Measurements from ENCODE around the gene C1QA.
"Not testable (repeated sequence)": the region's sequence is repeated elsewhere in the genome, so short reads cannot be mapped to it uniquely, and the experiment has no call there.

The C1QA gene

GRCh38 chr1:22671999-22672398 lies 35.6 kb downstream of the C1QA start:
- no peak for DNase-seq (ENCODE audit: low read depth in 1 of 2, low spot score in 1 of 2)

GRCh38 chr1:22673486-22674409 lies 37.3 kb downstream of the C1QA start:
- no peak for DNase-seq (ENCODE audit: low read depth in 1 of 2, low spot score in 1 of 2)

DNA sequence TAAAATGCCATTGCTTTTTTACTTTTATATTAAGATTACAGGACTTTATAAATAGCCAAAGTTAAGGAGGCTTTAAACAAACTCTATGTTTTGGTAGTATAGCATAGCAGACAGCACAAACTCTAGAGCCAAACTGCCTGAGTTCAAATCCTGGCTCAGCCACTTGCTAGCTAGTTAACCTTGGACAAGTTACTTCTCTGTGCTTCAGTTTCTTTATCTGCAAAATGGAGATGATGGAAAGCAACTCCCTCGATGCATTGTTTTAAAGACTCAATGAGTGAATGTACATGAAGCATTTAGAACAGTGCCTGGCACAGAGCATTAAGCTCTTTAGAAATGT lies 38.0 kb downstream of the C1QA start:
- DNase-seq (ENCODE audit: low read depth in 1 of 2, low spot score in 1 of 2) = no peak

- DNase-seq (ENCODE audit: low read depth in 1 of 2, low spot score in 1 of 2) = not testable (repeated sequence)
These were observed 39.7 kb downstream of the C1QA start for GRCh38 chr1:22676151-22676550.

DNA sequence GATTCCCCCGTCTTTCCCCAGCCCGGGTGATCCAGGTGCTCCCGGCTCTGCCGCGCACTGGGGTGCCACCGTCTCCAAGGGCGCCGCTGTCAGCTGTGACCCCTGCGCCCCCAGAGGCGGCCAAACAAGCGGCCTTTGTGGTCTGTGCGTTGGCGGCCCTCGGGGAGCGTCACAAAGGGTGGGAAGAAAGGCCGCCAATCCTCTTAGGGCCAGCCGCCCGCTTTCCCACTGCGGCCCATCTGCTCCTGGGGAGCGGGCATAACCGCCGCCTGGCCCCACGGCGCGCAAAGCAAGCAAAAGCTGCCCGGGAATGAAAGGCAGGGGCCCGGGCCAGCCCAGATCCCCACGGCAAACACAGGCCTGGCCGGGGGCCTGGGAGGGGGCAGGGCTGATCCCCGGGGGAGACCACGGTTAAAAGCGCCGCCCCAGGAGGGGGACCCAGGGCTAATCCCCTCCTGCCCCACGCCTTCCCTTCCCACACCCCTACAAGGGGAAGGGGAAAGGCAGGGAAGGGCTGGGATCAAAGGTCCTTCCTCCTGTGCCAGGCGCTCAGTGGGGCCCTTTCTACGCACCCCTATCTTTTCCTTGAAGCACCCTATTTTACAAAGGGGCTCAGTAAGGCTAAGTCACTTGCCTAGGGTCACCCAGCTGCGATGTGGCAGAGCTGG lies 40.6 kb downstream of the C1QA start:
- DNase-seq (ENCODE audit: low read depth in 1 of 2, low spot score in 1 of 2) = no peak

GRCh38 chr1:22677931-22678896 lies 41.8 kb downstream of the C1QA start:
- no peak for DNase-seq (ENCODE audit: low read depth in 1 of 2, low spot score in 1 of 2)

GRCh38 chr1:22680726-22681125 lies 44.3 kb downstream of the C1QA start:
- DNase-seq (ENCODE audit: low read depth in 1 of 2, low spot score in 1 of 2) = no peak

- no peak for DNase-seq (ENCODE audit: low read depth in 1 of 2, low spot score in 1 of 2)
These were observed 45.3 kb downstream of the C1QA start for GRCh38 chr1:22681556-22682276.

DNA sequence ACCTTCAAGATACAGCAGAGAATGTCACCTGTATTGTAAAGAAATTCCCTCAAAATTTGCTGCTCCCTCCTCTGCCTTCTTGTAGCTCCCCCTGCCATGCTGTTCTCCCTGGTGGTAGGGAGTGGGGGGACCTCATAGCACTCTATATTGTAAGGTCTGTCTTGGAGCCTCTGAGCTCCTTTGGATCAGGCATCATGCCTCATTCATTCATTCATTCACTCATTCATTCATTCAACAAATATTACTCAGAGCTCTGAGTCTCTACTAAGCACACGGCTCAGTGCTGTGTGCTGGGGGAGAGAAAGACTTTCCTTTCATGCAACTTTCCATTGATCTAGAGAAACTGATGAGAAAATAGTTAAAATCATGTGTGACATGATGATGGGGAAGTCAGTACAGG lies 47.1 kb downstream of the C1QA start:
- DNase-seq (ENCODE audit: low read depth in 1 of 2, low spot score in 1 of 2) = no peak

DNA sequence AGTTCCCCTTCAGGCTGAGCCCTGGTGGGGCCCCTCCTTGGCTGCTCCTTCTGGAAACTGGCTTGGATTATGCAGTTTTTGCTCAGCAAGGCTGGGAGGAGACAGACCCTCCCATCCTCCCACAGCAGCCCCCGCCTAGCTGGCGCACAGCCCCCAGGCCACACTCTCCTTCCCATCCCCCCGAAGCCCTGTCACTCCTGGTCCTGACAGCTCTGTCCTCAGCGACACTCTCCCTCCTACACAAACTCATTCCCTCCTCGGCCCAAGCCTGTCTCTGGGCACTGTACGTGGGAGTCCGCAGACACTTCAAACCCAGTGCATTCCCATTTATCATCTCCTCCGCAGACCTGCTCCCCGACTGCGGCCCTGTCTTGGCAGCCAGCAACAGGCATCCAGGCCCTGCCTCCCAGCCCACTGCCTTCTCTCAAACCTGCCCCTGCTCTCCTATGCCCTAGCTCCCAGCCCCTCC lies 49.2 kb downstream of the C1QA start:
- no peak for DNase-seq (ENCODE audit: low read depth in 1 of 2, low spot score in 1 of 2)

GRCh38 chr1:22687191-22687590 lies 50.8 kb downstream of the C1QA start:
- no peak for DNase-seq (ENCODE audit: low read depth in 1 of 2, low spot score in 1 of 2)

GRCh38 chr1:22688466-22688865 lies 52.0 kb downstream of the C1QA start:
- DNase-seq (ENCODE audit: low read depth in 1 of 2, low spot score in 1 of 2) = no peak

Measured in activated T-helper 1 cell treated with anti-CD3 and anti-CD28 coated beads, Interleukin-2, amount 50 U/mL, for 16 hours (primary cell).